K562 (cell line): Measurements from ENCODE around the gene FGF11. TPM values are rescaled to one million over a fixed set of nuclear protein-coding genes. Genes with fewer than 3 reads are reported as not detected.

Experiments used
- ATAC-seq: fragments of 200-7000 bp; cut with Tn5 transposase; 3 replicates; pipeline ENCODE4 v1.9.1; 2020; ENCODE audit warnings: moderate library complexity
- BruUV-seq: library from RNA; stranded (reverse); fragments of 400-500 nt; replicated peaks from 2 replicates; lab custom pipeline; 2021; lab: Mats Ljungman, UMichigan
- CTCF ChIA-PET: fragments of 300-600 bp; formaldehyde crosslinking; extraction: SDS; loops from one replicate; lab custom pipeline; 2021; ENCODE audit warnings: low intra/inter-chr PET ratio; lab: Yijun Ruan, JAX
- POLR2A ChIA-PET: fragments of 300-600, 350-650 bp; sonication (Branson Sonifier 250); formaldehyde crosslinking; extraction: SDS; loops from one replicate; lab custom pipeline; 2021; ENCODE audit warnings: antibody characterized with exemption, inconsistent platforms; lab: Yijun Ruan, JAX
- DNase-seq, 4 experiments: peaks; one replicate each; pipeline versions ENCODE4 v3.0.0 to v3.0.0-alpha.2; 2011 to 2018; ENCODE audit warnings: low spot score in 3 of 4, mixed read lengths in 3 of 4; ENCODE audit errors: extremely low read depth in 1 of 4
- FAIRE-seq: peaks from 2 replicates; lab custom pipeline; 2011; peaks lifted over from hg19 to GRCh38; lab: Jason Lieb, UNC
- H2AFZ ChIP-seq: 2 replicates; pipeline ENCODE4 v1.6.0; 2011; ENCODE audit warnings: low read depth, low read length, control low read depth, inconsistent platforms
- H3K27ac ChIP-seq: fragments of 200-600 bp; 3 replicates; pipeline ENCODE4 v1.8.0; 2011; ENCODE audit warnings: low read depth, mild to moderate bottlenecking, control low read depth, inconsistent platforms, low read length, moderate library complexity, mixed read lengths; ENCODE audit errors: extremely low read depth
- H3K27me3 ChIP-seq, 2 experiments: fragments of 300-600 bp in 1 of 2; 2 replicates in 1 of 2; 3 replicates in 1 of 2; pipeline versions ENCODE4 v1.6.0 to v1.8.0; 2011; ENCODE audit warnings: inconsistent platforms in 2 of 2, low read length in 2 of 2, mild to moderate bottlenecking in 1 of 2, mixed read lengths in 1 of 2, moderate library complexity in 1 of 2; ENCODE audit not compliant: control insufficient read depth in 2 of 2, insufficient read depth in 2 of 2
- H3K36me3 ChIP-seq: fragments of 300-600 bp; 3 replicates; pipeline ENCODE4 v1.8.0; 2011; ENCODE audit warnings: mild to moderate bottlenecking, low read length, inconsistent platforms; ENCODE audit not compliant: control insufficient read depth, insufficient read depth
- H3K4me1 ChIP-seq, 2 experiments: fragments of 200-600 bp in 1 of 2; replicated peaks in 1 of 2; 2 replicates in 1 of 2; 3 replicates in 1 of 2; pipeline versions ENCODE4 v1.5.1 to v1.8.0; 2011; ENCODE audit warnings: inconsistent platforms in 2 of 2, low read length in 2 of 2, mild to moderate bottlenecking in 1 of 2, mixed read lengths in 1 of 2, moderate library complexity in 1 of 2; ENCODE audit not compliant: control insufficient read depth in 2 of 2, insufficient read depth in 2 of 2
- H3K4me2 ChIP-seq: 2 replicates; pipeline ENCODE4 v1.6.1; 2011; ENCODE audit warnings: low read length, control low read depth, inconsistent platforms, mixed read lengths; ENCODE audit not compliant: insufficient read depth
- H3K4me3 ChIP-seq: fragments of 200-600 bp; sonication (generic), shearing (Covaris generic); 2 replicates; pipeline ENCODE4 v1.5.1; 2016; ENCODE audit warnings: control low read depth, inconsistent platforms
- H3K79me2 ChIP-seq: fragments of 200-600 bp; 3 replicates; pipeline ENCODE4 v1.8.0; 2011; ENCODE audit warnings: low read length, inconsistent platforms; ENCODE audit not compliant: control insufficient read depth, insufficient read depth
- H3K9ac ChIP-seq, 2 experiments: 2 replicates each; pipeline versions ENCODE4 v1.6.0 to v1.6.1; 2011; ENCODE audit warnings: low read depth in 2 of 2, low read length in 2 of 2, control low read depth in 1 of 2, inconsistent platforms in 1 of 2, mild to moderate bottlenecking in 1 of 2, mixed read lengths in 1 of 2; ENCODE audit not compliant: insufficient read depth in 1 of 2
- H3K9me1 ChIP-seq: one replicate; pipeline ENCODE4 v1.6.0; 2011; ENCODE audit warnings: inconsistent platforms, mild to moderate bottlenecking, low read length, moderate library complexity; ENCODE audit not compliant: control insufficient read depth, insufficient read depth
- H3K9me3 ChIP-seq: replicated peaks from 2 replicates; pipeline ENCODE4 v1.5.1; 2011; ENCODE audit warnings: low read depth, low read length, inconsistent platforms; ENCODE audit not compliant: control insufficient read depth, insufficient read depth
- H4K20me1 ChIP-seq: replicated peaks from 2 replicates; pipeline ENCODE4 v1.6.1; 2011; ENCODE audit warnings: low read length, inconsistent platforms, mixed read lengths; ENCODE audit not compliant: control insufficient read depth, insufficient read depth
- COPS2 ChIP-seq: fragments of 450-650 bp; conservative IDR thresholded peaks from 2 replicates; pipeline ENCODE4 v1.6.1; 2016; ENCODE audit warnings: mild to moderate bottlenecking, moderate library complexity
- KLF1 ChIP-seq: fragments of 450-650 bp; IDR thresholded peaks from 2 replicates; pipeline ENCODE4 v1.6.1; 2016; ENCODE audit warnings: missing genetic modification characterization, missing compliant biosample characterization
- SMARCE1 ChIP-seq: fragments of 450-650 bp; IDR thresholded peaks from 2 replicates; pipeline ENCODE4 v1.7.1; 2016; ENCODE audit warnings: mild to moderate bottlenecking
- TEAD4 ChIP-seq, 2 experiments: sonication (generic) in 1 of 2; formaldehyde crosslinking in 1 of 2; IDR thresholded peaks; 2 replicates each; pipeline versions ENCODE4 v1.6.1 to v1.8.0; 2012 to 2022; ENCODE audit warnings: borderline replicate concordance in 1 of 2, inconsistent platforms in 1 of 2, low read length in 1 of 2, mild to moderate bottlenecking in 1 of 2, missing genetic modification reagents in 1 of 2
- ZBTB8A ChIP-seq: fragments of 450-650 bp; IDR thresholded peaks from 2 replicates; pipeline ENCODE4 v1.6.1; 2018; ENCODE audit warnings: mild to moderate bottlenecking, moderate library complexity; ENCODE audit not compliant: partially characterized antibody
- ZNF224 ChIP-seq: sonication (generic); formaldehyde crosslinking; IDR thresholded peaks from 2 replicates; pipeline ENCODE4 v1.8.0; 2022; ENCODE audit warnings: mild to moderate bottlenecking, missing genetic modification reagents
- ZNF57 ChIP-seq: fragments of 450-650 bp; formaldehyde crosslinking; IDR thresholded peaks from 2 replicates; pipeline ENCODE4 v1.4.0; 2020; ENCODE audit warnings: mild to moderate bottlenecking, moderate library complexity
- ZNF592 ChIP-seq: fragments of 450-650 bp; IDR thresholded peaks from 2 replicates; pipeline ENCODE4 v1.6.1; 2017; ENCODE audit warnings: antibody characterized with exemption, mild to moderate bottlenecking
- ZNF695 ChIP-seq: fragments of 450-650 bp; formaldehyde crosslinking; IDR thresholded peaks from 2 replicates; pipeline ENCODE4 v1.4.0; 2020; ENCODE audit warnings: mild to moderate bottlenecking, moderate library complexity
- ZNF75A ChIP-seq: fragments of 450-650 bp; formaldehyde crosslinking; IDR thresholded peaks from 2 replicates; pipeline ENCODE4 v1.4.0; 2020; ENCODE audit warnings: mild to moderate bottlenecking
- WGBS: fragments of 100-300 bp; shearing (Covaris generic); methylation state at CpG from one replicate; pipeline ENCODE4 v1.1.6; 2016; ENCODE audit warnings: low coverage, mixed read lengths; ENCODE audit not compliant: insufficient coverage; ENCODE audit errors: missing lambda C conversion rate; 5-methylcytosine and 5-hydroxymethylcytosine counted together
- in situ Hi-C: fragments of 300-500 bp; cut with MboI; formaldehyde crosslinking; loops from 4 replicates; pipeline ENCODE4 v1.15.0; 2018; ENCODE audit warnings: inconsistent platforms, mixed read lengths
- intact Hi-C: fragments of 100-400 bp; cut with micrococcal nuclease; formaldehyde crosslinking; loops from 2 replicates; pipeline ENCODE4 v1.14.2; 2022
- polyA plus RNA-seq, 8 experiments: library from polyadenylated mRNA; depleted of rRNA in 4 of 8; stranded (reverse) in 5 of 8; unstranded in 3 of 8; fragments of >200 nt; fragmentation: Nextera tagmentation in 2 of 8; fragmentation: Illumina TruSeq in 1 of 8; extraction: Ambion mirVana in 2 of 8; extraction: Trizol in 1 of 8; gene quantifications; 2 replicates each; pipeline versions ENCODE4 v1.2.1 to v1.2.3, GENCODE V29; 2011 to 2014; ENCODE audit warnings: inconsistent platforms in 1 of 8, missing spikeins in 1 of 8
- total RNA-seq, 7 experiments: library from RNA; depleted of rRNA in 6 of 7; stranded (reverse); fragments of >200 nt in 6 of 7; fragmentation: Illumina TruSeq in 2 of 7; extraction: Trizol in 2 of 7; gene quantifications; 2 replicates each; pipeline versions ENCODE4 v1.2.1 to v1.2.3, GENCODE V29; 2011 to 2021; ENCODE audit warnings: low replicate concordance in 1 of 7
- TF ChIP-seq, protein P1 (sequence below): sonication (generic); formaldehyde crosslinking; IDR thresholded peaks from 2 replicates; pipeline ENCODE4 v1.8.0; 2022; ENCODE audit warnings: mild to moderate bottlenecking, missing genetic modification reagents
- TF ChIP-seq, protein P2 (sequence below), 2 experiments: fragments of 450-650 bp in 1 of 2; sonication (generic) in 1 of 2; formaldehyde crosslinking; conservative IDR thresholded peaks; 2 replicates each; pipeline versions ENCODE4 v1.4.0 to v1.8.1; 2020 to 2022; ENCODE audit warnings: mild to moderate bottlenecking in 1 of 2, missing genetic modification reagents in 1 of 2

FGF11 gene
- total and polyA plus RNA-seq, 9 of the 15 experiments (the other 6 are each of a cell fraction or from before 2014, with no cell fraction given): 1.2 to 7.5 (median 3.0) TPM

- H3K9ac ChIP-seq: peak overlapping the region; percentile 82 to 94
- in situ Hi-C loops: no loop called here
- peak overlapping the region; percentile 70; the same call in 1 of the 2 replicates for H3K4me3 ChIP-seq
- H4K20me1 ChIP-seq: 0 out of 2 replicates have a peak, but pooled peaks cover 13% of the 10 kb centered on the region
- H3K9me1 ChIP-seq: no peaks in the 10 kb centered on the region
- no peaks in the 10 kb centered on the region; the same call in 1 of the 3 replicates for H3K36me3 ChIP-seq
- H3K9me3 ChIP-seq: no peaks in the 10 kb centered on the region
- WGBS: 72% methylated on average over 3 of the region's 5 CpGs
- ChIA-PET CTCF (no interaction called here), POLR2A (interaction anchor here (0.5 to 2.6 kb wide), 7 partner anchors 8 to 210 kb away, joined by 3 to 13 read pairs (median 6); partner anchors contain the start of gene POLR2A)
- H3K4me1 ChIP-seq: peaks cover 37 to 57% of the 10 kb centered on the region in 2 experiments
- H3K4me2 ChIP-seq: peak overlapping the region; percentile 93
- no peaks in the 10 kb centered on the region for H3K27me3 ChIP-seq
- peak overlapping the region; percentile 92 for H3K27ac ChIP-seq
- ATAC-seq: no peak
- FAIRE-seq: no peak
- H3K79me2 ChIP-seq: peaks cover 78% of the 10 kb centered on the region
- H2AFZ ChIP-seq: no peak overlapping the region
- intact Hi-C loops: no loop called here
- BruUV-seq: no TSS peak
- DNase-seq: no peak
- TF ChIP-seq TEAD4 (IDR thresholded peaks at IDR 0.05; ENCODE audit: low read length): no peak
- no peak for TF ChIP-seq TEAD4 (CRISPR knock-in tag; IDR thresholded peaks at IDR 0.05; ENCODE audit: borderline replicate concordance)
- no peak for TF ChIP-seq ZNF224 (CRISPR knock-in tag)
- TF ChIP-seq, protein P1, sequence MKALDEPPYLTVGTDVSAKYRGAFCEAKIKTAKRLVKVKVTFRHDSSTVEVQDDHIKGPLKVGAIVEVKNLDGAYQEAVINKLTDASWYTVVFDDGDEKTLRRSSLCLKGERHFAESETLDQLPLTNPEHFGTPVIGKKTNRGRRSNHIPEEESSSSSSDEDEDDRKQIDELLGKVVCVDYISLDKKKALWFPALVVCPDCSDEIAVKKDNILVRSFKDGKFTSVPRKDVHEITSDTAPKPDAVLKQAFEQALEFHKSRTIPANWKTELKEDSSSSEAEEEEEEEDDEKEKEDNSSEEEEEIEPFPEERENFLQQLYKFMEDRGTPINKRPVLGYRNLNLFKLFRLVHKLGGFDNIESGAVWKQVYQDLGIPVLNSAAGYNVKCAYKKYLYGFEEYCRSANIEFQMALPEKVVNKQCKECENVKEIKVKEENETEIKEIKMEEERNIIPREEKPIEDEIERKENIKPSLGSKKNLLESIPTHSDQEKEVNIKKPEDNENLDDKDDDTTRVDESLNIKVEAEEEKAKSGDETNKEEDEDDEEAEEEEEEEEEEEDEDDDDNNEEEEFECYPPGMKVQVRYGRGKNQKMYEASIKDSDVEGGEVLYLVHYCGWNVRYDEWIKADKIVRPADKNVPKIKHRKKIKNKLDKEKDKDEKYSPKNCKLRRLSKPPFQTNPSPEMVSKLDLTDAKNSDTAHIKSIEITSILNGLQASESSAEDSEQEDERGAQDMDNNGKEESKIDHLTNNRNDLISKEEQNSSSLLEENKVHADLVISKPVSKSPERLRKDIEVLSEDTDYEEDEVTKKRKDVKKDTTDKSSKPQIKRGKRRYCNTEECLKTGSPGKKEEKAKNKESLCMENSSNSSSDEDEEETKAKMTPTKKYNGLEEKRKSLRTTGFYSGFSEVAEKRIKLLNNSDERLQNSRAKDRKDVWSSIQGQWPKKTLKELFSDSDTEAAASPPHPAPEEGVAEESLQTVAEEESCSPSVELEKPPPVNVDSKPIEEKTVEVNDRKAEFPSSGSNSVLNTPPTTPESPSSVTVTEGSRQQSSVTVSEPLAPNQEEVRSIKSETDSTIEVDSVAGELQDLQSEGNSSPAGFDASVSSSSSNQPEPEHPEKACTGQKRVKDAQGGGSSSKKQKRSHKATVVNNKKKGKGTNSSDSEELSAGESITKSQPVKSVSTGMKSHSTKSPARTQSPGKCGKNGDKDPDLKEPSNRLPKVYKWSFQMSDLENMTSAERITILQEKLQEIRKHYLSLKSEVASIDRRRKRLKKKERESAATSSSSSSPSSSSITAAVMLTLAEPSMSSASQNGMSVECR (CRISPR knock-in tag): no peak
- TF ChIP-seq COPS2: no peak
- no peak for TF ChIP-seq ZNF695 (CRISPR knock-in tag)
- no peak for TF ChIP-seq ZNF75A (CRISPR knock-in tag)
- TF ChIP-seq ZBTB8A: no peak
- TF ChIP-seq, protein P2, sequence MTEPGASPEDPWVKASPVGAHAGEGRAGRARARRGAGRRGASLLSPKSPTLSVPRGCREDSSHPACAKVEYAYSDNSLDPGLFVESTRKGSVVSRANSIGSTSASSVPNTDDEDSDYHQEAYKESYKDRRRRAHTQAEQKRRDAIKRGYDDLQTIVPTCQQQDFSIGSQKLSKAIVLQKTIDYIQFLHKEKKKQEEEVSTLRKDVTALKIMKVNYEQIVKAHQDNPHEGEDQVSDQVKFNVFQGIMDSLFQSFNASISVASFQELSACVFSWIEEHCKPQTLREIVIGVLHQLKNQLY (CRISPR knock-in tag; conservative IDR thresholded peaks at IDR 0.05): no peak
- TF ChIP-seq SMARCE1: no peak
- TF ChIP-seq ZNF592: no peak
- no peak for TF ChIP-seq ZNF57 (CRISPR knock-in tag)
- TF ChIP-seq KLF1 (tag): no peak
These were observed 37.6 kb downstream of the FGF11 start for GRCh38 chr17:7476951-7477350.
